Measurements from ENCODE around the gene CMPK1. TPM values are rescaled to one million over a fixed set of nuclear protein-coding genes. Genes with fewer than 3 reads are reported as not detected.

CMPK1 gene
- total and polyA plus RNA-seq, 2 of the 4 experiments (the other 2 are of a cell fraction), result 23.1 to 31.9 TPM

GRCh38 chr1:47323599-47324031 lies 10.0 kb upstream of the CMPK1 start:
- no peak overlapping the region for H3K4me3 ChIP-seq (ENCODE audit: insufficient read depth, low read depth, low read length)
- H3K4me2 ChIP-seq (ENCODE audit: low read depth, low read length), result no peak overlapping the region
- H2BK20ac ChIP-seq (ENCODE audit: low read depth, low read length), result no peak overlapping the region
- H2AK5ac ChIP-seq (ENCODE audit: low read depth, low read length), result no peak overlapping the region
- H3K79me1 ChIP-seq (ENCODE audit: low read depth in 1 of 2, low read length in 2 of 2), result no peaks in the 10 kb centered on the region
- no peak overlapping the region for H3K18ac ChIP-seq (ENCODE audit: low read depth, low read length)
- no peak overlapping the region for H3K14ac ChIP-seq (replicated peaks; ENCODE audit: low read depth, low read length)
- no peak overlapping the region for H2BK120ac ChIP-seq (ENCODE audit: low read depth, low read length)
- no peaks in the 10 kb centered on the region for H3K27me3 ChIP-seq (ENCODE audit: control insufficient read depth, insufficient read depth, low read length)
- no peak overlapping the region for H2AFZ ChIP-seq (replicated peaks; ENCODE audit: low read length, poor library complexity)
- H2BK5ac ChIP-seq (ENCODE audit: low read depth, low read length, poor library complexity, severe bottlenecking), result no peak overlapping the region
- no peaks in the 10 kb centered on the region for H3K9me1 ChIP-seq (ENCODE audit: insufficient read depth, low read length)
- TF ChIP-seq RFX5 (IDR thresholded peaks at IDR 0.05; ENCODE audit: low read depth, low read length), result no peak
- TF ChIP-seq CEBPB (IDR thresholded peaks at IDR 0.05; ENCODE audit: low read depth, low read length), result no peak
- no peak for TF ChIP-seq RCOR1 (IDR thresholded peaks at IDR 0.05; ENCODE audit: insufficient replicate concordance, low read length)
- no peak for TF ChIP-seq SMC3 (IDR thresholded peaks at IDR 0.05; ENCODE audit: low read depth, low read length)
- no peak overlapping the region for H2AK9ac ChIP-seq (replicated peaks; ENCODE audit: low read depth, low read length, poor library complexity)
- H3K56ac ChIP-seq (ENCODE audit: extremely low read depth, insufficient read depth, low read length), result no peak overlapping the region
- H4K8ac ChIP-seq (ENCODE audit: low read depth in 2 of 2, low read length in 2 of 2), result no peak overlapping the region
- H3K4ac ChIP-seq (ENCODE audit: low read depth, low read length), result no peak overlapping the region
- dilution Hi-C loops (cut with HindIII; ENCODE audit: low sequenced_read_pairs, unreplicated experiment) (no loop called here), in situ Hi-C loops (cut with MboI; ENCODE audit: low sequenced_read_pairs) (no loop called here), intact Hi-C loops (cut with micrococcal nuclease) (no loop called here)
- no CpG with 5 or more reads among the region's 1 CpG for WGBS, 2 experiments (ENCODE audit: extremely low coverage in 2 of 2, insufficient read length in 1 of 2)
- H2BK15ac ChIP-seq (ENCODE audit: low read depth, low read length), result no peak overlapping the region
- no peak overlapping the region for H3K23ac ChIP-seq (ENCODE audit: low read depth, low read length)
- no peak overlapping the region for H3K9ac ChIP-seq (ENCODE audit: low read depth, low read length)
- H3K4me1 ChIP-seq (ENCODE audit: control insufficient read depth, insufficient read depth, low read length), result no peaks in the 10 kb centered on the region
- no peak overlapping the region for H4K91ac ChIP-seq (ENCODE audit: insufficient read depth, low read depth, low read length)
- H3K27ac ChIP-seq (ENCODE audit: insufficient read depth, low read length), result no peak overlapping the region
- no TSS peak for BruUV-seq (replicated peaks)
- CTCF ChIA-PET, result interaction anchor here (1.0 kb wide), 1 partner anchor 61 kb away, joined by 3 read pairs; no protein-coding TSS in a partner anchor
- H4K5ac ChIP-seq (ENCODE audit: low read depth, low read length), result no peak overlapping the region
- no peaks in the 10 kb centered on the region for H4K20me1 ChIP-seq (ENCODE audit: insufficient read depth, low read length)
- POLR2A ChIA-PET (ENCODE audit: unreplicated experiment), result interaction anchor here (1.1 kb wide), 1 partner anchor 10 kb away, joined by 4 read pairs; the partner anchor contains the start of gene CMPK1
- ATAC-seq (ENCODE audit: low read depth) (no peak), DNase-seq (no peak)
- H3K36me3 ChIP-seq (ENCODE audit: control insufficient read depth, insufficient read depth, low read length), result no peaks in the 10 kb centered on the region
- H3K9me3 ChIP-seq (ENCODE audit: control insufficient read depth, insufficient read depth, low read length), result no peaks in the 10 kb centered on the region
